IMR-90 (cell line): ENCODE data around the gene SERPINB13. TPM values are rescaled to one million over a fixed set of nuclear protein-coding genes. Genes with fewer than 3 reads are reported as not detected.

Experiments used
- ATAC-seq: fragments of 200-7000 bp; cut with Tn5 transposase; 2 replicates; pipeline ENCODE4 v1.9.1; 2020; ENCODE audit warnings: low read depth, mild to moderate bottlenecking, moderate library complexity
- BruUV-seq: library from RNA; stranded (reverse); fragments of 400-500 nt; replicated peaks from 2 replicates; lab custom pipeline; 2021; lab: Mats Ljungman, UMichigan
- CTCF ChIA-PET: fragments of 300-600 bp; formaldehyde crosslinking; extraction: SDS; loops from one replicate; lab custom pipeline; 2021; ENCODE audit warnings: antibody characterized with exemption; lab: Yijun Ruan, JAX
- POLR2A ChIA-PET: fragments of 300-600 bp; sonication (Branson Sonifier 250); formaldehyde crosslinking; loops from one replicate; lab custom pipeline; 2022; ENCODE audit warnings: antibody characterized with exemption; ENCODE audit not compliant: unreplicated experiment; lab: Charles Lee
- DNase-seq: peaks from one replicate; pipeline ENCODE4 v3.0.0; 2013
- H2AFZ ChIP-seq: replicated peaks from 2 replicates; pipeline ENCODE3; 2013; ENCODE audit warnings: low read length, mild to moderate bottlenecking; ENCODE audit not compliant: poor library complexity
- H2AK5ac ChIP-seq: 2 replicates; pipeline ENCODE4 v1.6.1; 2013; ENCODE audit warnings: low read depth, low read length, inconsistent platforms
- H2AK9ac ChIP-seq: replicated peaks from 2 replicates; pipeline ENCODE3; 2013; ENCODE audit warnings: mild to moderate bottlenecking, low read depth, low read length, moderate library complexity; ENCODE audit not compliant: poor library complexity
- H2BK120ac ChIP-seq: 2 replicates; pipeline ENCODE4 v1.6.1; 2013; ENCODE audit warnings: low read depth, low read length, inconsistent platforms
- H2BK15ac ChIP-seq: 3 replicates; pipeline ENCODE4 v1.6.1; 2013; ENCODE audit warnings: low read depth, low read length, inconsistent platforms
- H2BK20ac ChIP-seq: 2 replicates; pipeline ENCODE4 v1.6.1; 2013; ENCODE audit warnings: low read depth, mild to moderate bottlenecking, inconsistent platforms, low read length, moderate library complexity
- H2BK5ac ChIP-seq: 2 replicates; pipeline ENCODE4 v1.6.1; 2013; ENCODE audit warnings: mild to moderate bottlenecking, low read depth, low read length, inconsistent platforms; ENCODE audit not compliant: poor library complexity, severe bottlenecking
- H3K14ac ChIP-seq: replicated peaks from 2 replicates; pipeline ENCODE4 v1.6.1; 2013; ENCODE audit warnings: low read depth, low read length, inconsistent platforms
- H3K18ac ChIP-seq: 2 replicates; pipeline ENCODE4 v1.6.1; 2013; ENCODE audit warnings: low read depth, low read length, control low read depth
- H3K23ac ChIP-seq: 2 replicates; pipeline ENCODE4 v1.6.1; 2013; ENCODE audit warnings: low read depth, low read length, inconsistent platforms
- H3K27ac ChIP-seq: 2 replicates; pipeline ENCODE4 v1.5.1; 2013; ENCODE audit warnings: mild to moderate bottlenecking, control low read depth, low read length; ENCODE audit not compliant: insufficient read depth
- H3K27me3 ChIP-seq: 2 replicates; pipeline ENCODE4 v1.6.1; 2013; ENCODE audit warnings: low read length; ENCODE audit not compliant: control insufficient read depth, insufficient read depth
- H3K36me3 ChIP-seq: 2 replicates; pipeline ENCODE4 v1.6.1; 2013; ENCODE audit warnings: low read length, mixed read lengths; ENCODE audit not compliant: control insufficient read depth, insufficient read depth
- H3K4ac ChIP-seq: 2 replicates; pipeline ENCODE4 v1.6.1; 2013; ENCODE audit warnings: low read depth, low read length, inconsistent platforms
- H3K4me1 ChIP-seq: 2 replicates; pipeline ENCODE4 v1.6.1; 2013; ENCODE audit warnings: low read length, mixed read lengths; ENCODE audit not compliant: control insufficient read depth, insufficient read depth
- H3K4me2 ChIP-seq: 2 replicates; pipeline ENCODE4 v1.6.1; 2013; ENCODE audit warnings: low read depth, mild to moderate bottlenecking, control low read depth, low read length, moderate library complexity
- H3K4me3 ChIP-seq: 2 replicates; pipeline ENCODE4 v1.5.1; 2013; ENCODE audit warnings: low read depth, mild to moderate bottlenecking, control low read depth, low read length, moderate library complexity; ENCODE audit not compliant: insufficient read depth
- H3K56ac ChIP-seq: 2 replicates; pipeline ENCODE4 v1.6.1; 2013; ENCODE audit warnings: low read length, inconsistent platforms; ENCODE audit not compliant: insufficient read depth; ENCODE audit errors: extremely low read depth
- H3K79me1 ChIP-seq, 2 experiments: 2 replicates each; pipeline ENCODE4 v1.6.1; 2013; ENCODE audit warnings: low read length in 2 of 2, inconsistent platforms in 1 of 2, low read depth in 1 of 2
- H3K9ac ChIP-seq: 2 replicates; pipeline ENCODE4 v1.6.1; 2013; ENCODE audit warnings: low read depth, low read length, control low read depth
- H3K9me1 ChIP-seq: 2 replicates; pipeline ENCODE4 v1.6.1; 2013; ENCODE audit warnings: low read length, inconsistent platforms; ENCODE audit not compliant: insufficient read depth
- H3K9me3 ChIP-seq: 2 replicates; pipeline ENCODE4 v1.6.1; 2013; ENCODE audit warnings: low read length; ENCODE audit not compliant: control insufficient read depth, insufficient read depth
- H4K20me1 ChIP-seq: 2 replicates; pipeline ENCODE4 v1.6.1; 2013; ENCODE audit warnings: low read length, inconsistent platforms; ENCODE audit not compliant: insufficient read depth
- H4K5ac ChIP-seq: 2 replicates; pipeline ENCODE4 v1.6.1; 2013; ENCODE audit warnings: mild to moderate bottlenecking, low read depth, low read length, control low read depth
- H4K8ac ChIP-seq, 2 experiments: 2 replicates each; pipeline ENCODE4 v1.6.1; 2013; ENCODE audit warnings: low read depth in 2 of 2, low read length in 2 of 2, control low read depth in 1 of 2, inconsistent platforms in 1 of 2
- H4K91ac ChIP-seq: 2 replicates; pipeline ENCODE4 v1.6.1; 2013; ENCODE audit warnings: low read depth, low read length, inconsistent platforms; ENCODE audit not compliant: insufficient read depth
- FOS ChIP-seq: fragments of 150-350 bp; IDR thresholded peaks from 2 replicates; pipeline ENCODE4 v1.6.1; 2016; ENCODE audit warnings: low read depth, low read length
- WGBS, 2 experiments: methylation state at CpG; one replicate each; pipeline versions ENCODE4 v1.1.5 to v1.1.7; 2013; ENCODE audit warnings: missing lambda C conversion rate in 2 of 2; ENCODE audit not compliant: insufficient read length in 1 of 2; ENCODE audit errors: extremely low coverage in 2 of 2; 5-methylcytosine and 5-hydroxymethylcytosine counted together
- dilution Hi-C: fragments of 300-500 bp; cut with HindIII; formaldehyde crosslinking; loops from one replicate; pipeline ENCODE4 v1.14.3; 2018; ENCODE audit warnings: low sequenced_read_pairs; ENCODE audit not compliant: unreplicated experiment
- in situ Hi-C: fragments of 300-500 bp; cut with MboI; formaldehyde crosslinking; loops from 3 replicates; pipeline ENCODE4 v1.14.3; 2019; ENCODE audit warnings: low sequenced_read_pairs, inconsistent platforms, mixed read lengths
- intact Hi-C: fragments of 100-400 bp; cut with micrococcal nuclease; formaldehyde crosslinking; loops from 2 replicates; pipeline ENCODE4 v1.10.0; 2022
- polyA plus RNA-seq, 3 experiments: library from polyadenylated mRNA; depleted of rRNA; stranded (reverse); fragments of >200 nt; gene quantifications; 2 replicates each; pipeline ENCODE4 v1.2.3, GENCODE V29; 2012; ENCODE audit warnings: low replicate concordance in 1 of 3
- total RNA-seq: library from RNA; depleted of rRNA; stranded (reverse); fragments of >200 nt; gene quantifications from 2 replicates; pipeline ENCODE4 v1.2.3, GENCODE V29; 2012

Gene SERPINB13
- total and polyA plus RNA-seq, 2 of the 4 experiments (the other 2 are of a cell fraction) = not detected

DNA sequence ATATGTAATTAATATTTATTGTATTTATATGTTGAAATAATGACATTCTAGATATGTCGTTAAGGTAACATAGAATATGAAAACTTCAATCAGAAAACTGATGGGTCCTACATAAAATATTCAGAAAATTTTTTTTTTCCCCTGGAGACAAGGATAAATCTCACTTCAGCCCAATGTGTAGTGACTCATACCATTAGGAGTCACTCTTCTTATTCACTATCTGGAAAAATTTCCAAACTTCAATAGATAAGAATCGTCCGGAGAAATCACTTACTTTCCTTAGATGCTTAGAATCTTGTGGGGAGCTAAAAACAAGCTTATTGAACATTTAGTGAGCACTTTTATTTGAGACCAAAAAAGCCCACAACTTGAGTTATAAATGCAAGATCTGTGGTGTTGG lies 4.6 kb downstream of the SERPINB13 start:
- Histone ChIP-seq H3K4me2 (no peak overlapping the region), H3K56ac (no peak overlapping the region), H2AK9ac (no peak overlapping the region), H2BK120ac (no peak overlapping the region), H4K20me1 (no peaks in the 10 kb centered on the region), H3K9ac (no peak overlapping the region), H3K79me1 (no peaks in the 10 kb centered on the region), H2AFZ (no peak overlapping the region), H2AK5ac (no peak overlapping the region), H3K18ac (no peak overlapping the region), H3K27ac (no peak overlapping the region), H3K4ac (no peak overlapping the region), H3K9me1 (no peaks in the 10 kb centered on the region), H4K8ac (no peak overlapping the region), H4K91ac (no peak overlapping the region), H3K36me3 (no peaks in the 10 kb centered on the region), H2BK5ac (no peak overlapping the region), H3K27me3 (peaks cover 9% of the 10 kb centered on the region; the same call in 1 of the 2 replicates), H2BK20ac (no peak overlapping the region), H3K9me3 (no peaks in the 10 kb centered on the region; the same call in 1 of the 2 replicates), H3K4me1 (no peaks in the 10 kb centered on the region), H2BK15ac (no peak overlapping the region), H3K14ac (no peak overlapping the region), H3K4me3 (no peak overlapping the region), H4K5ac (no peak overlapping the region), H3K23ac (no peak overlapping the region)
- ATAC-seq (no peak), DNase-seq (no peak)
- POLR2A ChIA-PET = no interaction called here
- CTCF ChIA-PET = no interaction called here
- no peak for TF ChIP-seq FOS
- in situ Hi-C loops = no loop called here
- dilution Hi-C loops = no loop called here
- WGBS, 2 experiments = no CpG with 5 or more reads among the region's 3 CpGs
- no TSS peak for BruUV-seq
- intact Hi-C loops = no loop called here
